NCI-H526 (cell line): ENCODE measurements around the gene DUSP10.
A peak's percentile ranks its signal among the peaks of the same experiment; 100 is the strongest.

Source experiments
- DNase-seq, 2 experiments: peaks; one replicate each; lab custom pipeline; 2025; lab: John Stamatoyannopoulos, UW

Gene DUSP10

DNA sequence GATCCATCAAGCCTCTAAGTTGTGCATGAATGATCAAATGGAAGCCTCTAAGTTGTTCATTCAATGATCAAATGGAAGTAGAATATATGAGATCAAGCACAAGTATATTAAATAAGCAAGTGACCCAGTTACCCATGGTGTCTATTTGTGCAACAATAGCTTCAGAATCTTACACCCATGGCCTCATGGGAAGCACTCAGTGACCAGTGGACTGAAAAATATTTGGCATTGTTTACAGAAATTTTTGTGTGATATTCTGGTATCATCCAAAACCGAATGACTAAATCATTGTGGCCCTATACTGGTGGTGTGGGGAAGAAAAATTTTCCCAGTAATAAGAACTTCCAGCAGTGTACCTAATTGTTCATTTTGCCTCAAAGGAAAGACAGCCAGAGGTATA, 46.6 kb downstream of the DUSP10 start:
- no peak for DNase-seq

DNA sequence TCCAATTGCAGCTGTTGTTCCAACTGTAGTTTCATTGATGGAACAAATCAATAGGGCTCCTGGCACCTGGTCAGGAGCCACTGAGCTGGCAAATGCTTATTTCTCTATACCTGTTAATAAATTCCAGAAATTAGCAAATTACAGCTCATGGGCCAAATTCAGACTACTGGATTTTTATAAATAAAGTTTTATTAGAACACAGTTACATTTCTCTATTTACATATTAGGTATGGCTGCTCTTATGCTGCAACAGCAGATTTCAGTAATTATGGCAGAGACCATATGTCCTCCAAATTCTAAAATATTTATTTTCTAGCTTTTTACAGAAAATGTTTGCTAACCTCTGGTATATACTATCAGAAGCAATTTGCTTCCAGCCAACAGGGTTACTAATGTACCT, 47.8 kb downstream of the DUSP10 start:
- DNase-seq = no peak

- peak in 1 of 2 experiments; percentile 2 for DNase-seq
These were observed 48.8 kb downstream of the DUSP10 start for GRCh38 chr1:221693087-221693486.

- DNase-seq = no peak
These were observed 49.2 kb downstream of the DUSP10 start for GRCh38 chr1:221692643-221693042.

DNA sequence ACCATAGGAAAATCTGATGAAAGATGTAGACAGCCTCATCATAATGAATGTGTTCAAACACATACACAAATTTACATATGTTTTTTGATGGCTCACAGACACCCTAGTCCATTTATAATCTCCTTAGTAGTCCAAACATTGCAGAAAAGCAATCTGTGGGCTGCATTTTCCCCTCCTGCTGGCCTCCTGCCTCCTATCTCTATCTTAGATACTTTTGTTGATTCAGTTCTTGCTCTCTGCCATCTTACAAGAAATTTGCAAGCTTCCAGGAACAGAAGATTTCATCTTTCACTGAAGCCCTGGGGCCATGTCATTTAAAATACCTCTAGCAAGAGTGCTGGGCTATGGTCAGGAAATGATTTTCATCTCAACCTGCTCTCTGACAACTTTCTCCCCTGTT, 50.6 kb downstream of the DUSP10 start:
- no peak for DNase-seq

DNA sequence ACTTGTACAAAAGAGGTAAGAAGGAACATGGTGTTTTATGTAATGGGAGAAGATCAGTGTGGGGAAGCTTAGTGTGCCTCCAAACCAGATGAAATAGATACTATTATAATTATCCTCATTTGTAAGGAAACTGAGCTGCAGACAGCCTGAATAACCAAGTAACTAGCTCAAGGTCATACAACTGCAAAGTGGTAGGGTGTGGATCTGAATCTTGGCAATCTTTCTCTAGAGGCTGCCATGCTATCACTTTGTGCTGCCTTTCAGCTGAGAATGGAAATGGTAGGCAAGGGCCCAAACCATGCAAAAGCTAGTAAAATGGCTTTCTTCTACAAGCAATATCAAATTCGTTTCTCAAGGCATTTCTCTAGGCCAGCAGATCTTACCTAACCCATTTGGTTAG, 51.0 kb downstream of the DUSP10 start:
- no peak for DNase-seq

DNA sequence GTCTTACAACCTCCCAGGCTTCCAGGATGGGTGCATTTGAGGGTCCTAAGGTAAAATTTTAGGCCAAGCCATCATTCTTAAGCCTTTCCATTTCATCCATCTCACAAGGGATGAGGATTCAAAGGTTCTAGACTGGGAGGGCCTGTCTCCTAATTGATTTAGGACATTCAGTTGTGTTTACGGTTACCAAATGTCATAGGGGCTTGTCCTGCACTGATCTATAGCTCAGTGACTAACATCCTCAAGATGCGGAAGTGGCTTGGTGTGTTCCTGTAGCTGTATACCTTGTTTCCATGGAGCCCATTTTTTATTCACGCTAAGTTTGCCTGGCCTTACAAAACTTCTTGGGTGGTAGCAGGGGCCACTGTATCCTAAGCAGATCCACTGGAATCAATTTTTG, 52.8 kb downstream of the DUSP10 start:
- no peak for DNase-seq

- no peak for DNase-seq
These were observed 53.4 kb downstream of the DUSP10 start for GRCh38 chr1:221688488-221688843.

- no peak for DNase-seq
These were observed 53.9 kb downstream of the DUSP10 start for GRCh38 chr1:221687836-221688487.

GRCh38 chr1:221683681-221684080, 58.2 kb downstream of the DUSP10 start:
- DNase-seq = no peak

DNA sequence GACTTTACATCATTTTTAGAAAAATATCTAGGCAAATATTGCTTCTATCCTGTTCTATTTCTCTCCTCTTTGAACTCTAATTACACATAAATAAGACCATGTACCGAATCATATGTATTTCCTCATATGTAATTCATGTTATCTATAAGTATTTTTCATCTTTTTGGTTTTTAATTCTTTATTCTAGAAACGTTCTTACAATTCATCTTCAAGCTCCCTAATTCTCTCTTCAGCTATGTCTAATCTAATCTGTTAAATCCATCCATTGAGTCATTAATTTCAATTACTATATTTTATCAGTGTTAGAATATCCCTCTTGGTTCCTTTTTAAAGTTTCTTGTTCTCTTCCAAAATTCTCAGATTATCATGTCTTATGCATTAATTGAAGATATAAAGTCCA, 61.8 kb downstream of the DUSP10 start:
- DNase-seq = no peak

- DNase-seq = no peak
These were observed 63.9 kb downstream of the DUSP10 start for GRCh38 chr1:221678014-221678413.

DNA sequence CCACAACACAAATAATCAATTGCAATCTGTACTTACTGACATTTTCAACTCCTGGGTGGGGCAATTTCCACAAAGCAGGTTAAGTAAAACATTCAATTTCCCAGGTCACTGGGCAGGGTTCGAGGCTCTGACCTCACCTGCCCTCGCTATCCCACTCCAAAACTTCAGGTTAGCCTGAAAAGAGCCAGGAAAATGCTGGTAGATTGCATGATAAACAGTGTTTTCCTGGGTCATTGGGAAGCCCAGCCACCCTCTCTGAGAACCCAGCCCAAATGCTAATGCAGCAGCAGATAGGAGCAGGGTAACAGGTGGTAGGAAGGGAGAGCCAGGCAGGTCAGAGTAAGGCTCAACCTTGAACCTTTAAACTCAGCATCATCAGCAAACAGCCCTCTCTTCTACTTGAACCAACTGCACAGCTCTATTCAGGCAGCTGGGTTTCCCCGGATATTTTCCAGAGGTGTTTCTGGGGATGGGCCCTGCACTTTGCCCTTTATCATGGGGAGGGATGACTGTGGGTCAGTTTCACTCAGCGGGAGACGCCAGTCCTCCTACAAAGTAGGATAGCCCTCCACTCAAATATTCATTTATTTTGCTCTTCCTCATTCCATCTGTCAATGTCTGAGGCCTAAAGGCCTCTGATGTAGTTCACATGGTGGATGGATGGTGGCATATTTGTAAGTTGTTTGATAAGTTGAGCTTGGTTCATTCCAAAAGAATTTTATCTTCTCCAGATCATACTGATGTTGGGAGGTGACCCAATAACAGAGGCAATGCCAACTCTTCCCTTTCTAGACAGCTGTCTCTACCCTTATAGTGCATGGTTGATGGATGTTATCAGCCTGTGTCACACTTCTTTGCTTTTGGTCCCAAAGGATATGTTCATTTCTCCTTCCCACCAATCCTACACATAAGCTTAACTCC, 65.7 kb downstream of the DUSP10 start:
- no peak for DNase-seq

- no peak for DNase-seq
These were observed 68.9 kb downstream of the DUSP10 start for GRCh38 chr1:221672965-221673364.

- DNase-seq = no peak
These were observed 69.6 kb downstream of the DUSP10 start for GRCh38 chr1:221672239-221672645.

DNA sequence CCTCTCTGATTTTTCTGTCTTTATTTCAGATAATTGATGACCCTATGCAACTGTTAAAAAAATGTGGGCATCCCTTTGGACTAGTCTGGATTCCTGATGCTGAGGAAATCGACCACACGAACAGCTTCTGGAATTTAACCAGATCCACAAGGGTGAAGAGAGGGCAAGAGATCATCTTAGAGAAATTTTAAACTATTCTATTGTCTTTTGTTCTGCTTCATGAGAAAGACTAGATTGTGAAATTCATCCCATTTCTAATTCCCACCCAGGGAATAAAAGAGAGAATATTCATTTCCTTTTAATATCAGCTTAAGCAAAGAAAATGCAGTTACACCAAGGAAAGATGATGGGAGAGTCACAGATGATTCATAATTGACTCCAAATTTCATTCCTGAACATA, 71.8 kb downstream of the DUSP10 start:
- no peak for DNase-seq

- no peak for DNase-seq
These were observed 72.4 kb downstream of the DUSP10 start for GRCh38 chr1:221669441-221669840.

DNA sequence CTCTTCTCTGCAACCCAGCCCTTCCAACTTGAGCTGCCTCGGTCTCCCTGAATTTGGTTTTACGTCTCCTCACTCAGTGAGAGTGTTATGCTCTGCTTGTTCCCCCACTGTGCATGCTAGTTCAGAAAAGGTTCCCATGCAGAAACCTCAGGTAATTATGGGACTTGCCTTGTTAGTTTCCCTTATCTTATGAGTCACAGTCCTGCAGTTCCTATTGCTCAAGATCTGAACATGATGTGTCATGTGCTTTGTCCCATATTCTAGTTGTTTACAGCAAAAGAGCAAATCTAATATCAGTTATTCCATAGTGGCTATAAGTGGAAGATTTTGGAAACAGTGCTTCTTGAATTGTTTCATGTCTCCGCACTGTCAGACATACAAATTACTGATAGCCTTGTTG, 74.4 kb downstream of the DUSP10 start:
- no peak for DNase-seq

DNA sequence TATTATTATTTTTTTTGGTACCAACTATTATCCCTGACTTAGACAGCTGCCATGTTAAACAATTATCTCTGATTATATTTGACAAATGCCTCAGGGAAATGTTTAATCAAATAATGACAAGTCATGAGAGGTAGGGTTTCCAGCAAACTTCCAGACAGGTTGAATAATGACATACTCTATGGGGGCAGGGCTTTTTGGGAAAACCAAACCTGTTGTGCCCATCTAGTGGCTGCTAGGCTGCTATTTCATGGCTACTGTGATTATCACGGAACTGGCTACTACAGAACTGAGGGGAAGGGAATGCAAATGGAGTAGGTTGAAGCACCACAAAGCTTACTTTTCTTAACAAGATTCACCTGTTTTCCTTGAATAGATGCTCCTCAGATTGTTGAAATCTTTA, 77.6 kb downstream of the DUSP10 start:
- peak in 1 of 2 experiments; percentile 1 for DNase-seq

- DNase-seq = no peak
These were observed 78.6 kb downstream of the DUSP10 start for GRCh38 chr1:221663321-221663720.

- no peak for DNase-seq
These were observed 86.1 kb downstream of the DUSP10 start for GRCh38 chr1:221655766-221656305.
